PFSK-1 (cell line): Measurements from ENCODE around the gene CASP12.

Source experiments
- FOXP2 ChIP-seq: optimal IDR thresholded peaks from 2 replicates; pipeline ENCODE3; 2011; ENCODE audit warnings: borderline replicate concordance, control low read depth, inconsistent platforms; ENCODE audit not compliant: insufficient read depth; ENCODE audit errors: extremely low read length, extremely low read depth
- POLR2AphosphoS5 ChIP-seq: IDR thresholded peaks from 2 replicates; pipeline ENCODE4 v1.6.1; 2012; ENCODE audit warnings: low read depth, mild to moderate bottlenecking, control low read depth, low read length, moderate library complexity
- REST ChIP-seq, 2 experiments: IDR thresholded peaks; 2 replicates each; pipeline versions ENCODE4 v1.6.1 to v1.8.0; 2011 to 2012; ENCODE audit warnings: low read depth in 2 of 2, low read length in 2 of 2, control low read depth in 1 of 2, inconsistent platforms in 1 of 2, mild to moderate bottlenecking in 1 of 2, moderate library complexity in 1 of 2; ENCODE audit not compliant: insufficient read depth in 1 of 2
- SIN3A ChIP-seq: IDR thresholded peaks from 2 replicates; pipeline ENCODE4 v1.6.1; 2012; ENCODE audit warnings: mild to moderate bottlenecking, low read length, moderate library complexity, borderline replicate concordance; ENCODE audit not compliant: insufficient read depth
- TAF1 ChIP-seq: IDR thresholded peaks from 2 replicates; pipeline ENCODE4 v1.6.1; 2012; ENCODE audit warnings: low read length, control low read depth, borderline replicate concordance; ENCODE audit not compliant: insufficient read depth

Gene CASP12

GRCh38 chr11:104891135-104891534 is 7.1 kb downstream of the CASP12 start:
- no peak for TF ChIP-seq FOXP2
- no peak for TF ChIP-seq REST (IDR thresholded peaks at IDR 0.05; ENCODE audit: insufficient read depth in 1 of 2, low read depth in 2 of 2, low read length in 2 of 2)
- TF ChIP-seq POLR2AphosphoS5, result no peak
- no peak for TF ChIP-seq SIN3A

GRCh38 chr11:104883342-104883741 is 14.9 kb downstream of the CASP12 start:
- TF ChIP-seq FOXP2 (no peak), POLR2AphosphoS5 (no peak), REST (IDR thresholded peaks at IDR 0.05; ENCODE audit: insufficient read depth in 1 of 2, low read depth in 2 of 2, low read length in 2 of 2) (no peak), TAF1 (no peak), SIN3A (no peak)

GRCh38 chr11:104881117-104881794 is 17.0 kb downstream of the CASP12 start:
- no peak for TF ChIP-seq POLR2AphosphoS5
- TF ChIP-seq FOXP2, result no peak
- TF ChIP-seq SIN3A, result no peak
- no peak for TF ChIP-seq REST (IDR thresholded peaks at IDR 0.05; ENCODE audit: insufficient read depth in 1 of 2, low read depth in 2 of 2, low read length in 2 of 2)
- no peak for TF ChIP-seq TAF1

GRCh38 chr11:104879514-104880190 is 18.6 kb downstream of the CASP12 start:
- TF ChIP-seq TAF1 (no peak), REST (IDR thresholded peaks at IDR 0.05; ENCODE audit: insufficient read depth in 1 of 2, low read depth in 2 of 2, low read length in 2 of 2) (no peak), FOXP2 (no peak), POLR2AphosphoS5 (no peak), SIN3A (no peak)
